ENCODE results near the gene TMEM134.

DNA sequence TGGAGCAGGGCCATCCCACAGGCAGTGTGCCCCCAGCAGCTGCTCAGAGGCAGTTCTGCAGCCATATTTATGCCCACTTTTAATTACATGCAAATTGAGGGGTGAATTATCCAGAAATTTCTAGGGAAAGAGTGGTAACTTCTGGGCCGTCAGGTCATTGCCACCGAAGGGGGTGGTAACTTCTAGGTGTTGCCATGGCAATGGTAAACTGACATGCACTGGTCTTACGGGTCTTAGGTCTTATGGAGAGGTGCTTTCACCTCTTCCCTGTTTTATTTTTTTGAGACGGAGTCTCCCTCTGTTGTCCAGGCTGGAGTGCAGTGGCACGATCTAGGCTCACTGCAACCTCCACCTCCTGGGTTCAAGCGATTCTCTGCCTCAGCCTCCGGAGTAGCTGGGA lies 3.8 kb upstream of the TMEM134 start:
- TF ChIP-seq CTCF (IDR thresholded peaks at IDR 0.05) = no peak
- no peak for TF ChIP-seq POLR2A (IDR thresholded peaks at IDR 0.05)

Data from heart left ventricle (tissue), 13 donors.